Right lung (tissue), 5 donors: ENCODE measurements around the gene AFAP1L2. TPM values are rescaled to one million over a fixed set of nuclear protein-coding genes. Genes with fewer than 3 reads are reported as not detected.

Experiments used
- DNase-seq, 2 donors: peaks; one replicate each; pipeline ENCODE4 v3.0.0-alpha.2; 2013
- polyA plus RNA-seq, 5 donors: library from polyadenylated mRNA; unstranded; fragments of 120-200 nt; gene quantifications; one replicate each; pipeline versions ENCODE4 v1.2.1 to v1.2.3, GENCODE V29; 2013; ENCODE audit warnings: inconsistent platforms in 1 of 5, low replicate concordance in 1 of 5; ENCODE audit not compliant: insufficient read length in 5 of 5, insufficient read depth in 1 of 5

The AFAP1L2 gene
- polyA plus RNA-seq, 5 donors: 30.3 to 38.1 (median 33.8) TPM

DNA sequence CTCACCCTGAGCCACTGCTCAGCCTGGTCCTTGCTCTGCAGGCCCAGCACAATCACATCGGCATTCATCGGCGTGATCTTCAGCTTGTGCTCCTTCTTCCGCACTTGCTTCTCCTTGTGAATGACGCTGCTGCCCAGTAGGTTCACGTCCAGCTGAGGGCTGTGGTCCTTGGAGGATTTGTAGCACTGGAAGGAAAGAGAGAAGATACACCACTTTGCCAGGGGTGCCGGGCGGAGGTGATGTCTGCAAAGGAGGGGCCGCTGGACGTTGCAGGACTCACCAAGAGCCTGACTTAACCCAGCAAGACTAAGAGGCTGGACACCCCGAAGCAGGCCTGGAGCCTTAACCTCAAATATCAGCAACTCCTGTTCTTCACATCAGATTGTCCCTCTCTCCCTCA is 90.4 kb downstream of the AFAP1L2 start:
- DNase-seq: no peak

DNA sequence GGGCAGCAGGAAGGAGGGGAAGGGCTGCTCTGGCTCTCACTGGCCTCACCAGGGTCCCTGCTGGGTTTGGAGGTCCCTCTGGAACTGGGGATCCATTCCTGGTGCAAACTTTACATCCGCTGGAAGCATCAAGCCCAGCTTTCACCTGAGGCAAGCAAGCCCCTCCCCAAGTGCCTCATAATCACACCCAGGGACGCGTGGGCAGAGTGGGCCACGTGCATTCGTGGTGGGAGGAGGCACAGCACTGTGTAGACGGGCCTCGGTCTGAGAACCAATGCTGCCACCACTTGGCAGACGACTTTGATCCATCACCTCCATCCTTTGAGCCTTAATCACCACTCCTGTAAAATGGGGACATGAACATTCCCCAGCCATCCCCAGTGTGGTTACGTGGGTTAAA is 91.2 kb downstream of the AFAP1L2 start:
- DNase-seq: no peak

DNA sequence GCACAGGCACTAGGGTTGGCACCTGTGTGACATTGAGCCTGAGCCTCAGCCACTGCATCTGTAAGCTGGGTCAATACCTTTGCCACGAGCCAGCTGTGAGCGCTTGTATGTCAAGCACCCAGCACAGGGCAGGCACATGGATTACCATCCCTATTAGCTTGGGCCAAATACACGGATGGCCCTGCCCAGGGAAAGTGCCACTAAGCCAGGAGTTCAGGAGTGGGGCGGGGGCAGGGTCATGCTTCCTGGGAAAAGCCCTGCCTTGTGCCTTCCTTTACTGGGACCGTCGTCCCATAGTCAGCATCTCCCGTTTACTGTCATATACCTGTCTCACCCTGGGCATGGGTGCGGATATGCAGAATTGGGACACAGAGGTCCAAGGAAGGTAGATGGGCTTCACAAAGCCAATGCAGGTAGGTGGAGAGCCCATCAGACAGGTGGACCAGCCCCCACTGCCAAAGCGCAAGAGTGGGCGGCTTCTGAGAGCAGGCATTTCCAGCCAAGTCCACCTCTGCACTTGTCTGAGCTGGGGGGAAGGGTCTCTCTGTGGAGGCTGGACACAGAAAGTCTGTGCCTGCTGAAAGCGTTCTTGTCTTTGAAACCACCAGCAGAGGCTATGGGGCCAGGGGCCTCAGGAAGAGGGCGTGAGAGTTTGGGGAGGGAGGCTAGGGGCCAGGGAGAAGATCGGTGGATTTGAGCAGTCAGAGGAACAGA is 92.6 kb downstream of the AFAP1L2 start:
- no peak for DNase-seq

DNA sequence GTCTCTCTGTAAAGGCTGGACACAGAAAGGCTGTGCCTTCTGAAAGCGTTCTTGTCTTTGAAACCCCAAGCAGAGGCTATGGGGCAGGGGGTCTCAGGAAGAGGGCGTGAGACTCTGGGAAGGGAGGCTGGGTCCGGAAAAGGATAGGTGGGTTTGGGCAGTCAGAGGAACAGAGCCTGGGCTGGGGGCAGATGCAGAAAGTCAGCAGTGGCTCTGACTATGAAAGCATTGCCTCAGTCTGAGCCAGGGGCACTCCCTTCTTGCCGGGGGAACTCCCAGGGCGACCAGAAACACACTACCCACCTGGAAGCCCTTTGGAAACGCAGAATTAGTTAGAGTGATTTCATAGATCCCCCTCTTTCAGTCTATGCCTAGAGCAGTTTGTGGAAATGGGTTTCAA is 93.3 kb downstream of the AFAP1L2 start:
- DNase-seq: no peak

DNA sequence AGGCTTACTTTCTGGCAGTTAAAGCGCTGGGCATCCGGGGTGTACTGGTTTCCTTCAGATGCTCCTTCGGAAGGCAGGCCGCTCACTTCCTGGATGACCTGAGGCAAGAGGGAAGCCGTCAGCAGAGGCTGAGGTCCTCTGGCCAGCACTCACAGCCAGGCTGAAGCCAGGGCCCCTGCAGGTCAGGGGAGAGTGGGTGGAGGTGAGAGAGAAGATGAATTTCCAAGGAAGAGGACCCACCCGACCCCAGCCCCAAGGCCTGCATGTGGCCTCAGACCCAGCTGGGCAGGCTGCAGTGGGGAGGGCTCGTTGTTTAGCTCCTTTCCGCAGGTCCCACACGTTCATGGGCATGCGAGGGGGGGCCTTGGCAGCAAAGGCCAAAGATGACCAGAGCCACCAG is 94.0 kb downstream of the AFAP1L2 start:
- no peak for DNase-seq

DNA sequence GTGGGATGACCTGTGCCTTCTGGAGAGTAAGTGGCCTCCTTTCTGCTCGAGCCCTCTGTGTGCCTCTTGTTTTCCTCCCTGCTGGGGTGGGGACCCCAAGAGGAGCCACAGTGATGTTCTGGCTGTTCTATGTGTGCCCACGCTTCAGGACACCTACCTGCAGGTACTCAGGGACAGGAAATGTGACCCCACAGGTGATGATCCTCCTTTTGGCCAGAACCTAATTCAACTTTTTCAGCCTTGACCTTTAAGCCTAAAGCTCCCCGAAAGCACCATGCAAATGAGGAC is 95.0 kb downstream of the AFAP1L2 start:
- no peak for DNase-seq

DNA sequence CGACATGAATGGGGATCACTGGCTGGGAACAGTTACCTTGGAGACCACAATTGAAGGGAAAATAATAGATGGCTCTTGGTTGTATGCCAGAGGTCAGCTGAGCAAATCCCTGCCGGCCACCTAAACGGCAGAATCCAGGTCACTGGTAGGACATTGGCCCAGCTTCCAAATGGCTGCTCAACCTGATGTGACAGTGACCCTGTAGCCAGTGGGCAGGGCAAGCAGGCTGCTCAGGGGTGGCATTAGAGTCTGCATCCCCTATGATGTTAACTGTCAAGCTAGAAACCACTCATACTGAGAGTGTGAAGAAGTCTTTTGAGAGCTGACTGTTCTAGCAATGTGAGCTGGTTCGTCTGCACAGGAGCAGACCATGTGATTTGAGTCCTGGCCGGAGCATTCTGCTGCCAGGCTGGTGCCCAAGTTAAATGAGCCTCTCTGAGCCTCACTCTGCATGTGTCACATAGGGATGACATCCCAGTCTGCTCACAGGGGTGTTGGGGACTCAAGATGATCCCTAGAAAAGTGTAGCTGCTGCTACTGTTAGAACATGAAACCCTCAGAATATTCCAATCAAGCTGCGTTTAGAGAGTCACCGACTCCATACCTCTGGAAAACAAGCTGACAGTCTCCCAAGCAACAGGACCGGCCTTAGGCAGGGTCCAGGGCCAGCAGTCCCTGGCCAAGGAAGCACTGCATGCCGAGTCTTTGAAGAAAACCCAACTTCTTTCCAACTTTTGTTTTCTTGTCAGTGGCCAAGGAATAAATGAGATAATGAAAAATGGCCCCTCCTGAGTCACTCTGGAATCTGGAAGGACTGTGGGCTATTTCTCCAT is 95.6 kb downstream of the AFAP1L2 start:
- DNase-seq: no peak

DNA sequence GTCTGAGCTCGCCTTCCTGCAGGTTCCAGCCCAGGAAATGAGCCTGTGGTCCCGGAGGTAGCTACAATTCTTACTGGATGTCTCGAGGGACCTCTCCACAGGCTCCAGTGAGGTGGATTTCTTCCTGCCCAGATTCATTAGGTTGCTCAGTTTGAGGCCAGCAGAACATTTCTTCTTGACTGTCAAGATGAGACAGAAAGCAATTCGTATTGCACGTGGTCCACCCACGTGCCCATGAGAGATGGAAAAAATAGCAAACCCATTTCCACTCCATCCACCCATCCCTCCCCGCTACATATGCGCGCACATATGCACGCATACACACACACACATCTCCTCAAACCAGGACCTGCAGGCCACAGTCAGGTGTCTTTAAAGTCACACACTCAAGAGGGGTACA is 96.6 kb downstream of the AFAP1L2 start:
- DNase-seq: no peak

DNA sequence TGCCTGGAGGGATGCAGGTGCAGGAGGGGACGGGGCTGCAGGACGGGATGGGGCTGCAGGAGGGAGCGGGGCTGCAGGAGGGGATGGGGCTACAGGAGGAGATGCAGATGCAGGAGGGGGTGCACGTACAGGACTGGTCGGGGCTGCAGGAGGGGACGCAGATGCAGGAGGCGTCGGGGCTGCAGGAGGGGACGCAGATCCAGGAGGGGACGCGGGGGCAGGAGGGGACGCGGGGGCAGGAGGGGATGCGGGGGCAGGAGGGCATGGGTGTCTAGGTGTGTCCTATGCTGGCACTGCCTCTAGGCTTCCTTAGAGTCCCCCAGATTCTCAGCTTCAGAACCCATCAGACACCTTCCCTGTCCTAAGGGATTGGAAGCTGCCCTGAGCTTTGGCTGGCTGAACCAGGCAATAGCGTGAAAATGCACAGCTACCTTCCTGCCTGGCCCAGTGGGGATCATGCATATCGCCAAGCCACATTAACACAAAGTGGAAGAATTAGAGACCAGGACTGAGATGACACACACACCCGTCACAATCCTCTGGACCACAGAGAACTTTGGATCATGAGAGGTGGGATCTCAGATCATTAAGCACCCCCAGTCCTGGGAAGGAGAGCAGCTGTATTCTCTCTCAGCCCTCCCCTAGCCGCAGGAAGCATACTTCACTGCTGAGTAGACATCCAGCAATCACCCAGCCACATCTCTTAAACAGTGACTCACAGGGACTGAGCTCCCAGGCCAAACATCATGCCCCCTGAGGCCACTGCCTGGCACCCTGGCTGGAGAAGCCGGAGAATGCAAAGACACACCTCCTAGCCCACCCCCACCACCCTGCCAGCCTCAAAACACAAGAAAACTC is 98.0 kb downstream of the AFAP1L2 start:
- no peak for DNase-seq

DNA sequence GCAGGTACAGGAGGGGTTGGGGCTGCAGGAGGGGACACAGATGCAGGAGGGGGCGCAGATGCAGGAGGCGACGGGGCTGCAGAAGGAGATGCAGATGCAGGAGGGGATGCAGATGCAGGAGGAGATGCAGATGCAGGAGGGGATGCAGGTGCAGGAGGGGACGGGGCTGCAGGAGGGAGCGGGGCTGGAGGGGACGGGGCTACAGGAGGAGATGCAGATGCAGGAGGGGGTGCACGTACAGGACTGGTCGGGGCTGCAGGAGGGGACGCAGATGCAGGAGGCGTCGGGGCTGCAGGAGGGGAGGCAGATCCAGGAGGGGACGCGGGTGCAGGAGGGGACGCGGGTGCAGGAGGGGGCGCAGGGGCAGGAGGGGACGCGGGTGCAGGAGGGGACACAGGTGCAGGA is 98.8 kb downstream of the AFAP1L2 start:
- DNase-seq: no peak

DNA sequence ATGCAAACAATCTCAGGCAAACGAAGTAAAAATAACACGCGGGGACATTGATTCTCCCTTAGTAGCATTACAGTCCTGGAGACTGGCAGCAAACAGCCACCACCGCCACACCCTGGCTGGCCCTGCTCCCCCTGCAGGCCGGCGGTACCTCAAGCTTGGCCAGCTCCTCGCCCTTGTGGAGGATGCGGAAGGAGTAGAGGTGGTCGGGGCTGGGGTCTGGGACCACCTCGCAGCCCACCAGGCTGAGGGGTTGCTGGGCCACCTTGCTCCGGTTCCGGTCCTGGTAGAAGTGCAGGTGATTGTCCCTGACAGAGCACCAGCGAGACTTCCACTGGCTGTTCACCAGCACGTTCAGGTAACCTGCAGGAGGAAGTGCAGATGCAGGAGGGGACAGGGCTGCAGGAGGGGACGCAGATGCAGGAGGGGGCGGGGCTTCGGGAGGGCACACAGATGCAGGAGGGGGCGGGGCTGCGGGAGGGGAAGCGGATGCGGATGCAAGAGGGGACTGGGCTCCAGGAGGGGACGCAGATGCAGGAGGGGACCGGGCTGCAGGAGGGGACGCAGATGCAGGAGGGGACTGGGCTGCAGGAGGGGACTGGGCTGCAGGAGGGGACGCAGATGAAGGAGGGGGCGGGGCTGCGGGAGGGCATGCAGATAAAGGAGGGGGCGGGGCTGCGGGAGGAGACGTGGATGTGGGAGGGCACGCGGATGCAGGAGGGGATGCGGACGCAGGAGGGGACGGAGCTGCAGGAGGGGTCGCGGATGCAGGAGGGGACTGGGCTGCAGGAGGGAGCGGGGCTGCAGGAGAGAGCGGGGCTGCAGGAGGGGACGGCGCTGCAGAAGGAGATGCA is 99.5 kb downstream of the AFAP1L2 start:
- peak in 1 of 2 donors; percentile 8 for DNase-seq

DNA sequence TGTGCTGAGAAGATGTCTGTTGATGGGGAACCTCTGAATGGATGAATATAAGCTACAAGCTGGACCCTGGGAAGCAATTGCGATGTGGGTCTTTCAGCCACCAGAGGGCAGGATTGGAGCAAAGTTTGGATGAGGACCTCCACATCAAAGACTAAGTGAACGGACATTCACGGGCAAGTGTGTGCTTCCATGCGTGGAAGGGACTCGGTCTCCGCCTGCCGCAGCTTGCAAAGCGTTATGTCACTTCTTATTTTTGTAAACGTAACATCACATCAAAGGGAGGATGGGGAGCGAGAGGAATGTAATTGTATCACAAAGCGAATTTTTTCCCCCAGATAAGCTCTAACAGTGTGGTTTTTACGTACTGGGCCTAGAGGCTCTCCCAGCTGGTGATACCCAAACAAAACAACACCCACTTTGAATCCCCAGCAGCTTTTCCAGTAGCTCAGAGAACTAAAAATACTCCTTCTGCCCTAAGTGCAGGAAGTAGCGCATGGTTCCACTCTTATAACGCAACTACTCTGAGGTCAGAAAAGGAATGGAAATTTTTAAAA is 100.2 kb downstream of the AFAP1L2 start:
- peak; percentile 79 to 87 for DNase-seq

DNA sequence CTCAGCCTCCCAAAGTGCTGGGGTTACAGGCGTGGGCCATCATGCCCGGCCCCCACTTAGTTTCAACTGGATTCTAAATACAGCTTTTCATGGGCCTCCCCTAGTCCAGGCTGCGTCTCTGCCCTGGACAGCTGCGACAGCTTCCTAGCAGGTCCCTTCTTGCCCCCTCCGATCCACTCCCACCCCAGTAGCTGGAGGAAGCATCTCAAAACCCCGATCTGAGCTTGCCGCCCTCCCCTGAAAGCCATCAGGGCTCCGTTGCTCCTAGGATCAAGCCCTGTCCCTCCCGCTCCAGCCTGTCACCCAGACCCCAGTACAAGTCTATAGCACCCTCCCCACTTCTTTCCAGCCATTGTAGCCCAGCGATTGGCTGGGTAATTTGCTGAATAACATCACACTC is 100.7 kb downstream of the AFAP1L2 start:
- DNase-seq: no peak

DNA sequence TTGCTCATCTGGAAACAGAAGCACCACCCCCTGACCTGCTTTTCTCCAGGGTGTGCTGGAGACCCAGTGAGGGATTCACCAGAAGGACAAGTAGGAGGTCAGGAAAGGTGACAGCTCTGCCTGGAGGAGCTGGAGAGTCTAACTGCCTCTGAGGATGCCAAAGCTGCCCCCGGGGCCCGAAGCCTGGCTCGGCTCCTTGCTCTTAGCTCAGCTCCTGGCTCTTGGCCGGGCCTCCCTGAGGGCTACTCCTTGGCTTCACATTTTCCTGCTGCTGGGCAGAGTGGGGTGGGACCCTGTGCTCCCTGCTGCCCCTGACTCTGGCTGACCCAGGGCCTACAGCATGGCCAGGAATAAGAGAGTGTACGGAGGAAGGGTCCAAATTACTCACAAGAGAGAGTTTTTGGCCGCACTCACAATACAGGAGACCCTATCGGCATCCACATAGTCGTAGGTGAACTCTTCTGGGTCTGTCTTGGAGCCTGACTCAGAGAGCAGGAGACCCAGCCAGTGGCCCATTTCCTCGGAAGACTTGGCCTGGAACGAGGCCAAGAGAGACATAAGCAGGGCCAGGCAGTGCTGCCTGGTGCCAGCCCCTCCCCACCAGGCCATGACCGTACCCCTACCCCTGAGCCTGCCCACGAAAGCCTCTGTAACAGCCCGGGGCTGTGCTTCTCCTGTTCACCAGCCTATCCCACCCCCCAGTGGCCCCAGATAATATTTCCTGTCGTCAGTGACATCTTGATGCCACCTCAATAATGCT is 102.2 kb downstream of the AFAP1L2 start:
- no peak for DNase-seq

DNA sequence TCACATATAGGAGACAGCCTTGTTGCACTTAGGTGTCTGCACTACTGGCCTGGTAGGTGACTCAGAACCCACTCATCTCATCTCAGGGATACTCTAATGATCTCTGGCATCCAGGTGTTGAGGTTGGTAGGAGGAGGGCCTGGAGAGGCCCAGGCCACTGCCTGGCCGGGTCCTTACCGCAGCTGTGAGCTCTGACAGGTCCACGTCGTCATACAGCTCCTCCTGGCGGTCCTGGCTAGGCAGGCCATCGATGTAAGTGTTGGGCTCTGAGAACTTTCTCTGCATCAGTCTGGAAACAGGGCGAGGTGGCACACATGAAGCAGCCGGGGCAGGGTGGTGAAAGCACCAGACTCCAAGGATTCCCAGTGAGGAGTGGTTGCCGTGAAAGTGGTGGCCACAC is 103.1 kb downstream of the AFAP1L2 start:
- DNase-seq: no peak

DNA sequence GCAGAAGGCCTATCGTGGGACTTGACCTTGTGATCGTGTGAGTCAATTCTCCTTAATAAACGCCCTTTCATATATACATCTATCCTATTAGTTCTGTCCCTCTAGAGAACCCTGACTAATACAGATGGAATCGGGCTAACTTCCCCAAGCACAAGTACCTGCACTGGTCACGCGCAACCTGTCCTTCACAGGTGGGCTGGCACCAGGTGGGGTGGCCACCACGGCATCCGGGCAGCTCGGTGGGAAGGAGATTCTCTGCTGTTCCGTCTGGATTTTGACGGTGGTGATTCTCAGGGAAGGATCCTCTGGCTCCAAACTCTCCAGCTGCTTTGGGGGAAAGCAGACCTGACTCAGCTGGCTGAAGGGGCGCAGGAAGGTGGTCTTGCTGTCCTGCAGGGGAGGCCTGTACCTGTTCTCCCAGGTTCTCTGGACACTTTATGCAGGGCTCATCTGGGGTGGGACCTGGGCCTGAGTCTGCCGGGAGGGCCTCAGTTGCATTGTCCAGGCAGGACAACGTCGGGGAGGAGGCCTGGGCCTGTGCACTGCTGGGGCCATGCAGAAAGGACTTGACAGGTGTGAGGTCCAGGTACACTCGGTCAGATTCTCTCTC is 104.2 kb downstream of the AFAP1L2 start:
- DNase-seq: no peak

DNA sequence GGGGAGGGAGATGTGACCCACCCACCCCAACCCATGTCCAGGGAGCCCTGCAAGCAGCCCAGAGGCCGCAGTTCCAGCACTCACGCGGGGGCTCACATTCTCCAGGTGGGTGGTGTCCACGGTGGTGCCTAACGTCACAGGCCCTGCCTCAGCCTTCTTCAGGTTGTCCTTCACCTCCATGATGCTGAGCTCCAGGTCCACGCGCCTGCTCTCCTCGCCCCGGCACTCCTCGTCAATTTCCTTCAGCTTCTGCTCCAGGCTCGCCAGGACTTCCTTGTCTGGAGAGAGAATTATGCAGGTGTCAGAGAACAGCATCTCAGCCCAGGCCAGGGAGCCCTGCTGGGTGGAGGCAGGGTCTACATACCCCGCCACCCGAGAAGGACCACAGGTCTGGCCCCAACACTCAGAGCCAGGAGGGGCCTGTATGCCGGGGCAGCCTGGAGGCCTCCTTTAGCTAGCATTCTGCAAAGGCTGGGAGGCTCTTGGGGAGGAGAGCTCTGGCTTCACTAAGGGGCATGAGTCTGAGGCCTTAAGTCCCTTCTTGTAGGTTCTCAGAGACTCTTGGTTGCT is 107.1 kb downstream of the AFAP1L2 start:
- no peak for DNase-seq

DNA sequence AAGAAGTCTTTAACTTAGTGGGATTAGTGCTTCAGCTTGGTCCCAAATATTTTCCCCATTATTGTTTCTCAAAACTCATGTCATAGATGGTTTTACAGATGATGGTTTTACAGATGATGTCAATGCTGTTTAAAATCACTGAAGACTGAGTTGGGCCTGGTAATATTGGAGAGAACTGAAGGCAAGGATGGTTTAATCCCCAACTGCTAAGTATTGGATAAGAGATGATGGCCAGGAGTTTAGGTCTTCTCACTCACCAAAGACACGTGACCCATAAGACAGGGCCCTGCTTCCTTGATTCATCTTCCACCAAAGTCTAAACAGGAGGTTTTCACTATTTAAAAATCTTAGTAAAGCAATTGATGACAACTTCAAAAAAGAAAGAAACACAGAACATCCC is 108.9 kb downstream of the AFAP1L2 start:
- no peak for DNase-seq

DNA sequence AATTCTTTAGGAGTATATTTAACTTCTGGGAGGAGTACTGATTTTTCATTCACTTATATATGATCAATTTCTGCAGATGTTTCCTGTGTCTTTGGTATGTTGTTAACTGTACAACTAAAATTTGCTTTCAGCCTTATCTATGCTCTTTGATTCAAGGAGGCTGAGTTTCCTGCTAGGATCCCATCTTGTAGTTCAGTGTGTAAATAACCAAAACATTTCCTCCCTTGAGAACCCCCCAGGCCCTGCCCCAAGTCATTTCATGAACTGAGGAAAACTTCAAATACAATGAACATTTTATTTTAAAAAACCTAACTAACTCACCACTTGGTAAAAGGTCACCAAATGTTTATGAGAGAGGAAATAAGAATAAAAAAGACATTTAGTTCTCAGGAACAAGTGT is 109.8 kb downstream of the AFAP1L2 start:
- no peak for DNase-seq

DNA sequence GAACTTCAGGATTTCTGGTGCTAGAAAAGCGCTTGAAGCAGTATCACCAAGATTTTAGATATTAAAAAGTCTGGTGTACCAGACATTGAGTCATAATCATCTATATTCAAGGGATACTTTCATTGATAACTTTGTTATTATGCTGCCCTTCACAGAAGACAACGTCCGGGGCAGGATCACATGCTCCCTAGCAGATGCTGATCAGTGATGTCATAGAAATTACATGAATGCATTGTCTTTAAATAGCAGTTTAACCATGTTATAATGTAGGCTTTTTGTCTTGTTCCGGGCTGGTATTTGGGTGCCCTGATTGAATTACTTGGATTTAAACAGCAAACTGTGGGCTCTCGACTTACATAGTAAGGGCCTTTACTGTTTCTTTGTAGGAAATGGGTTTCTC is 111.2 kb downstream of the AFAP1L2 start:
- DNase-seq: no peak
